Heart right ventricle (tissue), 16 donors: ENCODE results near the gene GNG7. TPM values are rescaled to one million over a fixed set of nuclear protein-coding genes. Genes with fewer than 3 reads are reported as not detected.
A peak's percentile ranks its signal among the peaks of the same experiment; 100 is the strongest.

Source experiments
- ATAC-seq, 8 donors: fragments of 200-7000 bp; cut with Tn5 transposase; one replicate each; pipeline ENCODE4 v1.9.1; 2020; ENCODE audit warnings: mild to moderate bottlenecking in 8 of 8, moderate library complexity in 8 of 8, moderate number of reproducible peaks in 1 of 8
- DNase-seq, 2 donors: peaks; one replicate each; pipeline ENCODE4 v3.0.0-alpha.2; 2020
- H3K27ac ChIP-seq, 10 donors: fragments of 200-600 bp; sonication (generic) in 2 of 10; one replicate each; pipeline versions ENCODE4 v1.5.0 to v1.8.0; 2020 to 2022; ENCODE audit warnings: mild to moderate bottlenecking in 3 of 10
- H3K27me3 ChIP-seq, 7 donors: fragments of 200-600 bp; one replicate each; pipeline ENCODE4 v1.8.0; 2021 to 2022; ENCODE audit warnings: mild to moderate bottlenecking in 2 of 7
- H3K36me3 ChIP-seq, 9 donors: fragments of 200-600 bp; sonication (generic) in 1 of 9; one replicate each; pipeline versions ENCODE4 v1.5.0 to v1.8.0; 2020 to 2022; ENCODE audit warnings: mild to moderate bottlenecking in 2 of 9
- H3K4me1 ChIP-seq, 9 donors: fragments of 200-600 bp; sonication (generic) in 1 of 9; one replicate each; pipeline versions ENCODE4 v1.5.0 to v1.8.0; 2020 to 2022; ENCODE audit warnings: mild to moderate bottlenecking in 4 of 9
- H3K4me3 ChIP-seq, 10 donors: fragments of 200-600 bp; sonication (generic) in 2 of 10; one replicate each; pipeline versions ENCODE4 v1.5.0 to v1.8.0; 2020 to 2022; ENCODE audit warnings: mild to moderate bottlenecking in 7 of 10, moderate library complexity in 2 of 10
- H3K9me3 ChIP-seq, 11 donors: fragments of 200-600 bp in 10 of 11; sonication (generic) in 2 of 11; one replicate each; pipeline versions ENCODE4 v1.5.0 to v1.8.0; 2013 to 2022; ENCODE audit warnings: mild to moderate bottlenecking in 2 of 11, control low read depth in 1 of 11, moderate library complexity in 1 of 11
- CTCF ChIP-seq, 9 donors: fragments of 200-600 bp; sonication (generic) in 2 of 9; IDR thresholded peaks; one replicate each; pipeline versions ENCODE4 v1.5.0 to v1.8.0; 2021 to 2022; ENCODE audit warnings: antibody characterized with exemption in 9 of 9, mild to moderate bottlenecking in 5 of 9, moderate library complexity in 1 of 9
- WGBS, 2 donors: extraction: QIAGEN DNeasy Blood & Tissue Kit; methylation state at CpG; one replicate each; pipeline ENCODE4 v1.1.7; 2013; ENCODE audit warnings: inconsistent platforms in 1 of 2; 5-methylcytosine and 5-hydroxymethylcytosine counted together
- intact Hi-C, 10 donors: fragments of 100-400 bp; cut with DNase I; formaldehyde crosslinking; loops; one replicate each; pipeline versions ENCODE4 v1.11.1 to v1.14.2; 2022
- polyA plus RNA-seq, 2 donors: library from polyadenylated mRNA; stranded (reverse); fragments of 200-250 nt; gene quantifications; one replicate each; pipeline ENCODE4 v1.2.3, GENCODE V29; 2013
- total RNA-seq, 10 donors: library from RNA; stranded (reverse); fragmentation: NEBNext Ultra II Directional in 3 of 10; extraction: Animal tissue kit (Norgen Biotek cat#: 25700) in 3 of 10; gene quantifications; one replicate each; pipeline versions ENCODE4 v1.2.1 to v1.2.4, GENCODE V29; 2021 to 2023
- donor health status: Arrhythmogenic right ventricular cardiomyopathy.
- donor health status: ischemic (EF 13 %, LVEDD 7.1; RV severe dilation, severe dysfunction).
- donor health status: healthy with polysubstance abuse.
- donor health status: DM: no; HTN: yes; CAD: no.
- donor health status: DM: no; HTN: no; CAD: no.
- donor health status: ischemic (EF 25% LVEDD 6.9; RV normal size, moderate dysfunction).
- donor health status: ischemic (EF 25% LVEDD 5.7; RV mildly dilated, moderate dysfunction).
- donor health status: healthy.
- donor health status: DM: yes; HTN: yes; CAD: no.
- donor health status: Ischemic cardiomyopathy.
- donor health status: ischemic (EF 35%, LVEDD 5.7; RV mildly dilated, moderate dysfunction).
- donor health status: nonischemic (EF 11% LVEDD 7.7; RV severe dilation, severe dysfunction).
- donor health status: DM: yes; HTN: yes; CAD: no.
- donor health status: PGD.
- donor health status: ischemic (EF 29% LVEDD 5.4; RV normal size, mild dysfunction).
- donor health status: nonischemic (EF 23%, LVEDD 6.1; RV moderate dilation, normal function).

Gene GNG7
- total and polyA plus RNA-seq, 12 donors, result 8.4 to 56.9 (median 39.1) TPM

- 24 to 25% methylated on average over 36 to 37 of the region's 37 CpGs for WGBS, 2 donors
- Histone ChIP-seq H3K27ac (no peak overlapping the region), H3K36me3 (no peaks in the 10 kb centered on the region), H3K9me3 (no peaks in the 10 kb centered on the region), H3K27me3 (peaks cover 0 to 8% (median 0%) of the 10 kb centered on the region in 7 donors), H3K4me3 (no peak overlapping the region), H3K4me1 (peaks cover 3 to 49% (median 15%) of the 10 kb centered on the region in 9 donors)
- peak; percentile 63 to 80 (median 75) for TF ChIP-seq CTCF (IDR thresholded peaks at IDR 0.05)
- DNase-seq (peak; percentile 37 to 71), ATAC-seq (peak; percentile 23 to 70 (median 46))
- intact Hi-C loops, result no loop called here
Measured at GRCh38 chr19:2636897-2637683, 65.4 kb downstream of the GNG7 start.

GRCh38 chr19:2636141-2636896, 66.2 kb downstream of the GNG7 start:
- H3K27me3 ChIP-seq, result peaks cover 0 to 8% (median 0%) of the 10 kb centered on the region in 7 donors
- TF ChIP-seq CTCF (IDR thresholded peaks at IDR 0.05), result no peak
- WGBS, 2 donors, result 64 to 69% methylated on average over 10 of the region's 10 CpGs
- H3K27ac ChIP-seq, result peak overlapping the region in 4 of 10 donors; percentile 5 to 44 (median 28)
- peaks cover 0 to 4% (median 1%) of the 10 kb centered on the region in 11 donors for H3K9me3 ChIP-seq
- H3K4me1 ChIP-seq, result peaks cover 3 to 57% (median 15%) of the 10 kb centered on the region in 9 donors
- ATAC-seq (peak in 4 of 8 donors; percentile 1 to 19 (median 8)), DNase-seq (no peak)
- intact Hi-C loops, result no loop called here
- no peak overlapping the region for H3K4me3 ChIP-seq
- no peaks in the 10 kb centered on the region for H3K36me3 ChIP-seq

- peak in 4 of 8 donors; percentile 2 to 32 (median 10) for ATAC-seq
- TF ChIP-seq CTCF (IDR thresholded peaks at IDR 0.05), result no peak
- peak overlapping the region; percentile 74 to 93 (median 81) for H3K27ac ChIP-seq
- no peak for DNase-seq
- peak overlapping the region in 5 of 10 donors; percentile 10 to 36 (median 28) for H3K4me3 ChIP-seq
- H3K36me3 ChIP-seq, result no peaks in the 10 kb centered on the region
- intact Hi-C loops, result no loop called here
- H3K27me3 ChIP-seq, result peaks cover 0 to 8% (median 0%) of the 10 kb centered on the region in 7 donors
- H3K9me3 ChIP-seq, result peaks cover 0 to 18% (median 11%) of the 10 kb centered on the region in 11 donors
- WGBS, 2 donors, result 54 to 59% methylated on average over 9 of the region's 9 CpGs
- peaks cover 3 to 71% (median 15%) of the 10 kb centered on the region in 9 donors for H3K4me1 ChIP-seq
Measured at GRCh38 chr19:2634960-2635359, 67.5 kb downstream of the GNG7 start.
